ENCODE measurements around the gene RAB44.
"Not testable (repeated sequence)": the region's sequence is repeated elsewhere in the genome, so short reads cannot be mapped to it uniquely, and the experiment has no call there.

RAB44 gene

DNA sequence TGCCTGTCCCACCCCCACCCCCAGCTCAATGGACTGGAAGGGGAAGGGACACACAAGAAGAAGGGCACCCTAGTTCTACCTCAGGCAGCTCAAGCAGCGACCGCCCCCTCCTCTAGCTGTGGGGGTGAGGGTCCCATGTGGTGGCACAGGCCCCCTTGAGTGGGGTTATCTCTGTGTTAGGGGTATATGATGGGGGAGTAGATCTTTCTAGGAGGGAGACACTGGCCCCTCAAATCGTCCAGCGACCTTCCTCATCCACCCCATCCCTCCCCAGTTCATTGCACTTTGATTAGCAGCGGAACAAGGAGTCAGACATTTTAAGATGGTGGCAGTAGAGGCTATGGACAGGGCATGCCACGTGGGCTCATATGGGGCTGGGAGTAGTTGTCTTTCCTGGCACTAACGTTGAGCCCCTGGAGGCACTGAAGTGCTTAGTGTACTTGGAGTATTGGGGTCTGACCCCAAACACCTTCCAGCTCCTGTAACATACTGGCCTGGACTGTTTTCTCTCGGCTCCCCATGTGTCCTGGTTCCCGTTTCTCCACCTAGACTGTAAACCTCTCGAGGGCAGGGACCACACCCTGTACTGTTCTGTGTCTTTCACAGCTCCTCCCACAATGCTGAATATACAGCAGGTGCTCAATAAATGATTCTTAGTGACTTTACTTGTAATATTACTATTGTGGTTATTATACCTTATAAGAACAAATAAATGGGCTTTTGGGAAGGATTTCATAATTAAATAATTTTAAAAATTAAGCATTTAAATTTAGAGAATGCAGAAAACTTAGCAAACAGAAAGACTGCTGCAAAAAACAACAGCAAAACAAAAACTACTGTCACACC is 10.7 kb upstream of the RAB44 start:
- no peak for DNase-seq (ENCODE audit: low read depth in 2 of 2)

DNA sequence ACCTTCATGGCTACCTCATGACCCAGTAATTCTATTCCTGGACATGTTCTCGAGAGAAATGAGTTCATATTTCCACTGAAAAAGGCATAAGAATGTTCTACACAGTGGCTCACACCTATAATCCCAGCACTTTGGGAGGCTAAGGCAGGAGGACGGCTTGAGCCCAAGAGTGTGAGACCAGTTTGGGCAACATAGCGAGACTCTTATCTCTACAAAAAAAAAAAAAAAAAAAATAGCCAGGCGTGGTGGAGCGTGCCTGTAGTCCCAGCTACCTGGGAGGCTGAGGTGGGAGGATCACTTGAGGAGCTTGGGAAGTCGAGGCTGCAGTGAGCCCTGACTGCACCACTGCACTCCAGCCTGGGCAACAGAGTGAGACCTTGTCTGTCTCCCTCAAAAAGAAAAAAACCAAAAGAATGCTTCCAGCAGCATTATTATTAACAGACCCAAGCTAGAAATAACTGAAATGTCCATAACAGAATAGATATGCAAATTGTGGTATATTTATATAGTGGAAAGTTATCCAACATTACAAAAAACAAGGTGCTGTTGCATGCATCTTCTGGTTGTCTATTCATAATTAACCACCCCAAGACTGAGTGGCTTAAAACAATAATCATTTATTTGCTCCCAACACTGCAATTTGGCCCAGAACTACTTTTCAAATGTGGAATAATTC is 9.4 kb upstream of the RAB44 start:
- no peak for DNase-seq (ENCODE audit: low read depth in 2 of 2)

DNA sequence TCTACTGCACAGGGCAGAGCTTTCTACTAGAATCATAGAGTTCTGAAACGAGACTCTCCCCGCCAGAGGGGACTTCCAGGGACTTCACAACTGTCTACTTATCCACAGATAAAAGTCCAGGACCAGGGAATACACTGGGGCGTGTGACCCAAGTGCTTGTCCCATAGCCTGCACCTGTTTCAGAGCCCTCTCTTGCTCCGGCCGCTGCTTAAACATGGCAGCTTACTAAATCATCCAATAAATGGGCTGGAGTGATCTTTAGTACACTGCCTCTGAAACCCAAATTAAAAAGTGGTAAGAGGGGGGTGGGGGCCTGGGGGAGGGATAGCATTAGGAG is 8.9 kb upstream of the RAB44 start:
- DNase-seq (ENCODE audit: low read depth in 2 of 2) = no peak

DNA sequence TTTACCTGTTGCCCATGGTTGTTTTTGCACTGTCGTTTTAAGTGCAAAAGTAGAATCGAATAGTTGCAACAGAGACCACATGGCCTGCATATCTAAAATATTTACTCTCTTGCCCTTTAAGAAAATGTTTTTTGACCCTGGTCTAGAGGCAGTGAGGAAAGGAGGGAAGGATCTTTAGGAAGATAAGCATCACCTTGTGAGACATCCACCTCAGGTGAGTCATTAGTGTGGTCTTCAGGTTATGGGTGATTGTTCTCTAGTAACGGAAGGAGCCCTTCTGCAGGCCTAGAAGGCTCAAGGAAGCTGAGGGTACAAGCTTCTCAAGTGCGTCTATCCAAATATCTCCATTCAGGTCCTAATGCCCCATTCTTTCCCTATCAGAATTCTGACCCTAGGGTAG is 6.6 kb upstream of the RAB44 start:
- no peak for DNase-seq (ENCODE audit: low read depth in 2 of 2)

DNA sequence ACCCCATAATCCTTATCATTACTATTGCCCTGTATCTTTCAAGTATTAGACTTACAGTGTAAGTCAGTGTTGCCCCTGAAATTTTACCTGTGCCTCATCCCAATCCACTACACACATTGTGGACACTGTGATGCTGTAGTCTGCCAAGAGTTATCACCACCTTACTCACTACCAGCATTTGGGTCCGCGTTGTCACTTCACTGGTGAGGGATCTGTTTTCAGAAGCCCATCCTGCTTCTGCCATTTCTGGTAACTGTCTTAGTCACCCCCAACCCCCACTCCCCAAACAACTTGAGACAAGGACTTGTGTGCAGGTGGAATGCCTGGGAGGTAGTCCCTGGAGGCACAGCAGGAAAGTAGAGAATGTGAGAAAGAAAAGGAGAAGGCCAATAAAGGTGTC is 6.0 kb upstream of the RAB44 start:
- DNase-seq (ENCODE audit: low read depth in 2 of 2) = no peak

DNA sequence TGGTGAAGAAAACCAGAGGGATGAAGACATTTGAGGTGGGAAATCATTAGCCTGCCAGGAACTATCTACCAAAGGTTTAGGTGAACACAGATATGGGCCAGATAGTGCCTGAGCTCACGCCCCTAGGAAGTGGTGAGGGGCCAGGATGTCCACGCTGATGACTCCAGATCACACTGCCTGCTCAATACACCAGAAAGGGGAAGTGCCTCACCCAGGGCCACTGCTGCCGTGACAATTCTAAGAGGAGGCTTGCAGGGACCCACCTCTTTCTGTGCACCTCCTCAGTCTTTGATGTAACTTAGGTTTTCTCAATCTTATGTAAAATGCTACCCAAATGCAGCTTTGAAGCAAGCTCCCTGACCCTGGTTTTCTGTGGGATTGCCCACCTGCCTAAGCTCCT is 5.4 kb upstream of the RAB44 start:
- no peak for DNase-seq (ENCODE audit: low read depth in 2 of 2)

DNA sequence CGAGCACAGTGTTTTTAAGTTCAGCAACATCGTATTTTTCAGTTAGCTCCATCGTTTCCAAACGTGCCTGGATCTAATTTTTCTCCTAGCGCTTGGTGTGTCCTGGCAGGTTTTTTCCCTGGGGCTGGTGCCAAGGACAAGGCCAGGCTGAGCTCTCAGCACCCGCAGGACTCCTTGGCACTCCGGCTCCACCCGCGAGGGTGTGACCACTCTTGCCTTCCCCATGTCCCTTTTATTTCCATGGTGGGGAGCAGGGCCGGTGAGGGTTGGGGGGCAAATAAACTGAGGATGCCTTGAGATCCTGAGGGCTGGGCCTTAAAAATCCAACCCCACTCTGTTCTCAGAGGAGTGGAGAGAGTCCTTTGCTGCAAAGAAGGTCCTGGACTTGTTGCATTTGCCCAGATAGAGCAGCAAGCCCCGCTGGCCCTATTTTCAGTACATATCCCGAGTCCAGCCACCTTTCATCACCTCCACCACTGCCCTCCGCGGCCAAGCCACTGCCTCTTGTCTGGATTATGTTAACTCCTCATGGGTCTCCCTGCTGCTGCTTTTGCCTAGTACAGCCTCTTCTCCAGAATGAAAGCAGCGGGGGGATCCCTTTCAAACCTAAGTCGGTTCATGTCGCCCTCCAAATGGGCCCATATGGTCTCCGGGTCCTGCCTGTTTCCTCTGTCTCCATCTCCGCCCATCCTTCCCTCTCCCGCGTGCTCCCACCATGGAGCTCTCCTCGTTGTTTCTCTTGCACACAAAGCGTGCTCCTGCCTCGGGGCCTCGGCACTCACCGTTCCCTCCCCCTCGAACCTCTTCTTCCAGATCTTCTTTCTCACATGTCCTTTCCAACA is 4.5 kb upstream of the RAB44 start:
- no peak for DNase-seq (ENCODE audit: low read depth in 2 of 2)

DNA sequence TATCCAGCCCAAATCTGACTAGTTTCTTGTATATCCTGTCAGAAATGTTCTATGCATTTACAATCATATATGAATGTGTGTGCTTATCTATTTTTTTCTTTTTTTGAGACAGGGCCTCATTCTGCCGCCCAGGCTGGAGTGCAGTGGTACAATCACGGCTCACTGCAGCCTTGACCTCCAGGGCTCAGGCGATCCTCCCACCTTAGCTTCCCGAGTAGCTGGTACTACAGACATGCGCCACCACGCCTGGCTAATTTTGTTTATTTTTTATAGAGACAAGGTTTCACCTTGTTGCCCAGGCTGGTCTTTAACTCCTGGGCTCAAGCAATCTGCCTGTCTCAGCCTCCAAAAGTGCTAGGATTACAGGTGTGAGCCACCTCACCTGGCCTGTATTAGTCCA is 3.0 kb upstream of the RAB44 start:
- DNase-seq (ENCODE audit: low read depth in 2 of 2) = no peak

DNA sequence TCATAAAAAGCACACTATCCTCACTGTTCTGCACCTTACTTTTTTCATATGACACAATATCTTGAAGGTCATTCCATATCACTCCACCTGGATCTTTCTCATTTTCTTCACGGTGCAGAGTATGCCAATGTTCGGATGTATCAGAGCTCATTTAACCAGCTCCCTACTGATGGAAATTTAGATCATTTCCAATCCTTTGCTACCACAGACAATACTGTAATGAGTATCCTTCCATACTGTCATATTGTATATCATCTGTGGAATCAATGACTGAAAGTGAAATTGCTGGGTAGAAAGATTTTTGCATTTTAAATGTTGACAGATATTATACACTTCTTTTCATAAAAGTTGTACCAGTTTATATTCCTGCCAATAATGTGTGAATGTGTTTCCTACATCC is 2.2 kb upstream of the RAB44 start:
- DNase-seq (ENCODE audit: low read depth in 2 of 2) = no peak

DNA sequence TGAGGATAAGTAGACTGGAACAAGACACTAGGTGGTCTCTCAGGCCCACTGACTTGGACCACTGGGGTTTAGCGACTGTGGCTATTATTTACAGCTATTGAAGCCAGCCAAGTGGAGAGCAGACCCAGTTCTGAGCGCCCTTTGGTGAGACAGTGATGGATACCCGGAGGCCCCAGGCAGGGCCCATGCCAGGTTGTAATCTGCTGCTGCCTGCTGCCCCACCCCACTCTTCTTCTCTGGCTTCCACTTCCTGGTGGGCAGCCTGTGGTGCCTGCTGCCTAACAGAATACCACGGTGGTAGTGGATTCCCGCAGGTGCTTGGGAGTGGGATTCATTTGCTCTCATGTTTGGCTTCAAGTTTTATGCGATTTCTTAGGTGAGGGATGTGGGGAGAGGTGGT is 570 bp downstream of the RAB44 start:
- DNase-seq (ENCODE audit: low read depth in 2 of 2) = no peak

DNA sequence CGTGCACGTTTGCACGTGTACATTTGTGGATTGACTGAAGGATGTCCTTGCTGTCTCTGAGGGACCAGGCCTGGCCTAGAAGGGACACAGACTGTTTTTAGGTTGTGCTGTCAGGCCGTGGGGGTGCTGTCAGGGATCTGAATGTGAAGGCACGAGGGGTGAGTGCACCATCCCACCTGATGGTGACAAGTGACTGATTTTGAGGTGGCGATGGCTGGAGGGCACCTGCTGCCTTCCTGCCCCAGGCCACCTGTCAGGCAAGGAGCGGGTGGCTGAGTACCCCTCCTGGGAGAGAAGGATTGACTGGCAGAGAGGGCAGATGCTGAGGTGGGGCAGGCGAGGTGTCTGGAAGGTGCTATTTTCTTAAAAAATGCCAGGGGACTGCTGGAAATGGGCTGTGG is 1.2 kb downstream of the RAB44 start:
- DNase-seq (ENCODE audit: low read depth in 2 of 2) = no peak

DNA sequence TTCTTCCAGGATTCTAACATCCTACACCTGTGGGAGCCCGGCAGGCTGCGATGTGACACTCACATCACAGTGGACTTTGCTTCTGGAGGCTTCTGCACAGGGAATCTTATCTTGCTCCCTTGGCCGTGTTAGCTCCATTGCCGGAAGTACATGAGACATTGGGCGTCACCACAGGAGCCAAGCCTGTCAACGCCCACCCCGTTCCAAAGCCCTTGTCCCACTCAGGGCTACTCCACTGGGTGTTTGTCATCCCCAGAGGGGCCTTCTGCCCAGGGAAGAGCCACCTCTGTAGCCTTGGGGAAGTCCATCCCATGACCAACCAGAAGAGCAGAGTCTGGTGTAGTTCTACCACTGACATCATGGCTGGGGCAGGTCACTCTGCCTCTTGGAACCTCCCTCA is 1.7 kb downstream of the RAB44 start:
- DNase-seq (ENCODE audit: low read depth in 2 of 2) = no peak

DNA sequence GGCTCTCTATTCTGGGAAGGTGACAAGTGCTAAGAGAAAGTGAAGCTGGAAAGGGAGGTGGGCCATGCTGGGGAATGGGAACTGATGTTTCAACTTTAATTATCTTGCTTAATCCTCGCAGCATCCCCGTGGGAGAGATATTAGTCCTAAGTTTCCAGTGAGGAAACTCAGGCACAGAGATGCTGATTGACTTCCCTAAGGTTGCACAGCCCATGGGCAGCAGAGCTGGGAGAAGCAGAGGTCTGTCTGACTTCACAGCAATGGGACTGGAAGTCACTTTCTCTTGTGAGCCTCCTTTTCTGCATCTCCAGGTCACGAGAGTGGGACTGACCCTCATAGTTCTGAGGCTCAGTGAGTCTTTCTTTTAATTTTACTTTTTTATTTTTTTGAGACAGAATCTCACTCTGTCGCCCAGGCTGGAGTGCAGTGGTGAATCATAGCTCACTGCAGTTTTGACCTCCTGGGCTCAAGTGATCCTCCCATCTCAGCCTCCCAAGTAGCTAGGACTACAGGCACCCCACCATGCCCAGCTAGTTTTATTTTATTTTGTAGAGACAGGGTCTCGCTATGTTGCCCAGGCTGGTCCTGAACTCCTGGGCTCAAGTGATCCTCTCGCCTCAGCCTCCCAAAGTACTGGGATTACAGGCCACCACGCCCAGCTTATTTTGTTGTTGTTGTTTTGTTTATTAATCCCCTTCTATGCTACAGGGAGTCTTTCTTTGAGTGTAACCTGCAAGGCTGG is 2.6 kb downstream of the RAB44 start:
- no peak for DNase-seq (ENCODE audit: low read depth in 2 of 2)

DNA sequence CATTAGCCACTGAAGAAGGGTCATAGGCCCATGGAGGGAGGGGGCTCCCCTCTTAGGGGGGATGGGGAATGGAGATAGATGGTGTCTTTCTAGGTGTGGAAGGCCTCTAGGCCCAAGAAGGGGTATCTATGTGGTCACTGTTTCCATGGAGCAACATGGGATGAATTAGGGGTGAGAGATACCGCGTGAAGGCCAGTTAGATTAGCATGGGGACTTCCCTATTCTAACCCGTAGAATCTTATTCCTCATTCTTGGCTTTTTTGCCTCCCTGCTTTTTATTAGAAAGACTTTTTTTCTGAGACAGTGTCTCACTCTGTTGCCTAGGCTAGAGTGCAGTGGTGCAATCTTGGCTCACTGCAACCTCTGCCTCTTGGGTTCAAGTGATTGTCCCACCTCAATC is 3.2 kb downstream of the RAB44 start:
- no peak for DNase-seq (ENCODE audit: low read depth in 2 of 2)

DNA sequence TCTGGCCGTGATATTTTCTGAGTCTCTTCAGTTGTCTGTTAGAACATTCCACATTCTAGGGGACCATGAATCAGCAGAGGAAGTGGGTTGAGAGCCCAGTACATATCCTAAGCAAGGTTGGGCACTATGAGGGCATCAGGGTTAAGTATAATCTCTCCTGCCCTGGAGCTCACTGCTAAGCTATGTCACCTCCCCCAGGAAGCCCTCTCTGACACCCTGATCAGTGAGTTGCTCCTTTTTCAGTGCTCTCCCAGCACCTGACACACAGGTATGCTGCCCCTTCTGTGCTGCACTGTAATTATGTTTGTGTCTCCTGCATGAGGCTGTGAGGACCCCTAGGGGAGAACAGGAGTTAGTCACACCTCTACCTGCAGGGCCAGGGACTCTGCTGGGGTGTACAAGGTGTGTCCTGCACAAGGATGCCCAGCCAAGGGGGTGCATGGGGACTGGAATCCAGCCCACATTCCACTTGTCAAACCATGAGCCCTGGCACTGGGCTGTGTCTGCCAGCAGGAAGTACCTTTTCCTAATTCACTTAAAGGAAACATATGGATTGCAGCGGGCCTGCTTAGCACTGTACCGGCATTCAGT is 3.9 kb downstream of the RAB44 start:
- DNase-seq (ENCODE audit: low read depth in 2 of 2) = no peak

DNA sequence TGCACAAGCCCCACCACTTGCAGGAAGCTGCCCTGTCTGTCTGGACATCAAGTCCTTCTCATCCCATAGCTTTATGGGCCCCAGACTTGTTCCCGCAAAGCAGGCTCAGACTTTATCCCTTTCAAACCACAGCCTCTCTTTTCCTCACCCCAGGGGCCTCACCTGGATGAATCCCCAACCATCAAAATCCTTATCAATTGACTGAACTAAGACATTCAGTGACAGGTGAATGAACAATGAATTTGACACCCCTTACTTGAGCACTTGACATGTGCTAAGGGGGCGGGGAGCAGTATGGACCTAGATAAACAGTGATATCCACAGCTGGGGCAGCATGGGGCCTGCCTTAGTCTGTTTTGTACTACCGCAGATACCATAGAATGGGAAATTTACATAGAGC is 5.0 kb downstream of the RAB44 start:
- no peak for DNase-seq (ENCODE audit: low read depth in 2 of 2)

DNA sequence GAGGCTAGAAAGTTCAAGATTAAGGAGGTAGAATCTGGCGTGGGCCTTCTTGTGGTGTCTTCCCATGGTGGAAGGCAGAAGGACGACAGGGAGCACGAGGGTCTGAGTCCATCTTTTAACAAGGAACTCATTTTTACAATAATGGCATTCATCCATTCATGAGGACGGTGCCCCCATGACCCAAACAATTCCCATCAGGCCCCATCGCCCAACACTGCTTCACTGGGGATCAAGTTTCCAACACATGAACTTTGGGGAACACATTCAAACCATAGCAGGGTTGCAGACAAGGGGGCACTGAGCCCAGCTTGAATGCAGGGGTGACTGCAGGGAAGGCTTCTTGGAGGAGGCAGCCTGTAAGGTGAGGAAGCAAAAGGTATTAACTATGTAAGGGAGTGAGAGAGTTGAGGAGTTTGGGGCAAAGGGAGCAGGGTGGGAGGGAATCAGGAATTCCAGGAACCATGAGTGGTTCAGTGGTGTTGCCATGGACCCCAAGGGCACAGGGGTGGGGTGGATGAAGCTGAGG is 5.5 kb downstream of the RAB44 start:
- no peak for DNase-seq (ENCODE audit: low read depth in 2 of 2)

DNA sequence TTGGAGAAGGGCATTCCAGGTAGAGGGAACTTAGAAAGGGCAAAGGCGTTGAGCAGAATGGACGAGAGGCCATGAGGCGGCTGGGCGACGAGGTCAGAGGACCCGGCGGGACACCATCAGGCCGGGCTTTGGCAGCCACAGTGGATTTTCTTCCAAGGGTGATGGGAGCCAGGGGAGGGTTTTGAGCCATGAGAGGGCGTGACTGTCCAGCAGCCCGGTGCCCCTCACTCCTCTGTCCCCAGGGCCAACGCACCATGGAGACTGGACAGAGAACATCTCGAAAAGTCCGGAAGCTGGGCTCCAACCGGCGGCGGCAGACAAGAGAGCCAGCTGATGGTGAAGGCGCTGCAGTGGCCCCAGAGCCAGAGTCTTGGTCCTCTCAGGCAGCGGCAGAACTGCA is 6.4 kb downstream of the RAB44 start:
- no peak for DNase-seq (ENCODE audit: low read depth in 2 of 2)

DNA sequence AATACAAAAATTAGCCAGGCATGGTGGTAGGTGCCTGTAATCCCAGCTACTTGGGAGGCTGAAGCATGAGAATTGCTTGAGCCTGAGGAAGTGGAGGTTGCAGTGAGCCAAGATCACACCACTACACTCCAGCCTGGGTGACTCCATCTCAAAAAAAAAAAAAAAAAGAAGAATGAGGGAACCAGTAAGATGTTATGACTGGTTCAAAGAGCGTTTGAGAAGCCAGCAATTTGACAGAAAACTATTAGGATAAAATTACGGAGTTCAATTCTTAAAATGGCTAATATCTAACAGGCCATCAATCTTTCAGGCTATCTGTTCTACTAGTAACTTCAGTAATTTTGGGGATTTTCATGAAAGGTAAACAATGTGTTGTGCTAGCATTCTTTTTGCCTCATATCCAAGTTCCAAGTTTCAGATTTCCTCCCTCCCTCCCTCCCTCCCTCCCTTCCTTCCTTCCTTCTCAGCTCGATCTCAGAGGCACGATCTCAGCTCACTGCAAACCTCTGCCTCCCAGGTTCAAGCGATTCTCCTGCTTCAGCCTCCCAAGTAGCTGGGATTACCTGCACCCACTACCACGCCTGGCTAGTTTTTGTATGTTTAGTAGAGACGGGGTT is 7.4 kb downstream of the RAB44 start:
- DNase-seq (ENCODE audit: low read depth in 2 of 2) = not testable (repeated sequence)

DNA sequence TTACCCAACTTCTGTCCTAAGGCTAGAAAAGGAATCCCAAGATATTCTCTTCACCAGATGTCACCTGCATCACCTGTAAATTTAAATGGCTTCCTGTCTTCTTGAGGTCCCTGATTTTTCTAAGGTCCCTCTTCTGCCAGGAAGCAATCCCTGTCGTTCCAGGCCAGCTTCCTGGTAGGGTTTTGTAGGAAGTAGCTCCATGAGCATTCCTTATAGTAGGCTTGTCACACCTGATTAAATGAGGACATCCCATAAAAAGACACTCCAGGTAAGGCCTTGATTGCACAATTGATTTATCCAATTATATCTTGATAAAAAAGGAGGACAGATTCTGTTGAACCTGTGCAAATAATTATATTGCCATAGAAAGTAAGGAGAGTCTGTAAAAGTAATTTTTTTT is 8.7 kb downstream of the RAB44 start:
- DNase-seq (ENCODE audit: low read depth in 2 of 2) = no peak

DNA sequence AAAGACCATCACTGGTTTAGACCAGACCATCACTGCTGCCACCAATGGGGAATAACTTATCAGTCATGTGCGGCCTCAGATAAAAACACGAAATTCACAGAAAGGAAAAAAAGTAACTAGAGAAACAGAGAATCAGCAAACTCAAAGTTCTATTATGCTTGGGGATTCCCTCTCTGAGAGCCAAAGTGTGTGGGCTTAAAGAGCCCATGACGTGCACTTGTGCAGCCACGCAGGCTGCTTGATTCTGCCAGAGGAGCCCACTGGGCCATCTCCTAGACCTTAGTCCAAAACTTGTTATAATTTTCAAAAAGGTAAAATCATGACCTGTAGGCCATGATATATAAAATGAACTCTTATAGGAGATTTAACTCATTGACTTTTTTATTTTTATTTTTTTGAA is 15.2 kb downstream of the RAB44 start:
- DNase-seq (ENCODE audit: low read depth in 2 of 2) = no peak

Measured in activated CD4-positive, alpha-beta T cell treated with anti-CD3 and anti-CD28 coated beads for 24 hours (primary cell).